SHP77 treated with DMSO at 0.1 percent for 48 hours (cell line): ENCODE measurements around the gene PDE12.

ENCODE experiments used
- DNase-seq: peaks from one replicate; lab custom pipeline; 2025; lab: John Stamatoyannopoulos, UW

PDE12 gene

GRCh38 chr3:57555738-57556458 is at the start of gene PDE12:
PDE12 (plus strand) TSS chr3:57556274; CDS start chr3:57556380, 106 bp downstream.
- DNase-seq, result peak; percentile 79

- no peak for DNase-seq
Observed at GRCh38 chr3:57512166-57512565, 43.9 kb upstream of the PDE12 start.

- no peak for DNase-seq
Observed at GRCh38 chr3:57518276-57518915, 37.7 kb upstream of the PDE12 start.

- DNase-seq, result no peak
Observed at GRCh38 chr3:57530071-57530608, 25.9 kb upstream of the PDE12 start.

- no peak for DNase-seq
Observed at GRCh38 chr3:57538465-57538864, 17.6 kb upstream of the PDE12 start.

GRCh38 chr3:57544181-57545125 is 11.6 kb upstream of the PDE12 start, which contains the start of gene DNAH12:
DNAH12 (minus strand) TSS chr3:57544344; CDS start chr3:57542870, 1,474 bp downstream.
- peak; percentile 57 for DNase-seq

GRCh38 chr3:57545636-57546268 is 10.3 kb upstream of the PDE12 start:
- no peak for DNase-seq

GRCh38 chr3:57546616-57547015 is 9.5 kb upstream of the PDE12 start:
- no peak for DNase-seq

- no peak for DNase-seq
Observed at GRCh38 chr3:57555306-57555705, 768 bp upstream of the PDE12 start.

GRCh38 chr3:57556459-57557084 is 498 bp downstream of the PDE12 start:
- DNase-seq, result no peak

GRCh38 chr3:57557085-57557537 is 1.0 kb downstream of the PDE12 start:
- no peak for DNase-seq

- no peak for DNase-seq
Observed at GRCh38 chr3:57559526-57559925, 3.5 kb downstream of the PDE12 start.

GRCh38 chr3:57569859-57570450 is 13.9 kb downstream of the PDE12 start:
- DNase-seq, result no peak

GRCh38 chr3:57570878-57571277 is 14.8 kb downstream of the PDE12 start:
- DNase-seq, result no peak

- no peak for DNase-seq
Observed at GRCh38 chr3:57572096-57572495, 16.0 kb downstream of the PDE12 start.

- DNase-seq, result no peak
Observed at GRCh38 chr3:57575966-57576626, 20.0 kb downstream of the PDE12 start.

- DNase-seq, result no peak
Observed at GRCh38 chr3:57577801-57578200, 21.7 kb downstream of the PDE12 start.

- no peak for DNase-seq
Observed at GRCh38 chr3:57582474-57583168, 26.5 kb downstream of the PDE12 start.

- no peak for DNase-seq
Observed at GRCh38 chr3:57583544-57583943, 27.5 kb downstream of the PDE12 start.

GRCh38 chr3:57586778-57587177 is 30.7 kb downstream of the PDE12 start:
- no peak for DNase-seq
